LNCaP clone FGC (cell line): ENCODE data around the gene NFIX.

Experiments
- DNase-seq: peaks from one replicate; pipeline ENCODE4 v3.0.0-alpha.2; 2011; ENCODE audit warnings: low read depth
- H3K4me3 ChIP-seq: 2 replicates; pipeline ENCODE4 v1.5.1; 2011; ENCODE audit warnings: mild to moderate bottlenecking, low read depth, low read length, control low read depth
- CTCF ChIP-seq: IDR thresholded peaks from 2 replicates; pipeline ENCODE4 v1.5.1; 2012; ENCODE audit warnings: mild to moderate bottlenecking; ENCODE audit not compliant: control insufficient read depth, insufficient read depth; ENCODE audit errors: extremely low read depth

The NFIX gene

DNA sequence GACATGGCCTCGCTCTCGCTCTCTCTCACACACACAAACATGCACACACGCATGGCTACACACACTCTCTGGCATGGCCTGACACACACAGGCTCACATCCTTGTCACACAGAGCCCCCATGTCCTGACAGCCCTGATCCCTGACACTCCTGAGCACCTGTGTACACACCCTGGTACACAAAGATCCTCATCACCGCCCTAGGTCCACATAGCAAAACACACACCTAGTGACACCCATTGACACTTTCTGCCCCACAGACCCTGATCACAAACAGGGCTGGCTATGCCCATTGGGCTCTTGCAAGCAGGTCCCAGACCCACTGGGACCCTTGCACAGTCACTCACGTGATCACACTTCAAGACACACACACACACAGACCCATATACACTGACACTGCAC, 4.0 kb upstream of the NFIX start:
- no peak overlapping the region for H3K4me3 ChIP-seq
- TF ChIP-seq CTCF, result no peak
- DNase-seq, result peak; percentile 94

DNA sequence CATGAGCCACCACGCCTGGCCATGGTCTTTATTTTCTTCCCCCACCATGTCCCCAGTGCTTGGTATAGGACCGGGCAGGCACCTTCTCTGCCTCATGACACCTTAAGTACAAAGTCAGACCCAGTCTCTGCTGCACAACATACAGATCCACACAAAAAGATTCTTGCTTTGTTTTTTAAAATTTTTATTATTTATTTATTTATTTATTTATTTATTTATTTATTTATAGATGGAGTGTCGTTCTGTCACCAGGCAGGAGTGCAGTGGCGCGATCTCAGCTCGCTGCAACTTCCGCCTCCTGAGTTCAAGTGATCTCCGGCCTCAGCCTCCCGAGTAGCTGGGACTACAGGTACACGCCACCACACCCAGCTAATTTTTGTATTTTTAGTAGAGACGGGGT, 2.5 kb upstream of the NFIX start:
- no peak for TF ChIP-seq CTCF
- H3K4me3 ChIP-seq, result no peak overlapping the region
- DNase-seq, result no peak

GRCh38 chr19:12993562-12993961, 1.7 kb upstream of the NFIX start:
- TF ChIP-seq CTCF, result no peak
- H3K4me3 ChIP-seq, result no peak overlapping the region
- no peak for DNase-seq

DNA sequence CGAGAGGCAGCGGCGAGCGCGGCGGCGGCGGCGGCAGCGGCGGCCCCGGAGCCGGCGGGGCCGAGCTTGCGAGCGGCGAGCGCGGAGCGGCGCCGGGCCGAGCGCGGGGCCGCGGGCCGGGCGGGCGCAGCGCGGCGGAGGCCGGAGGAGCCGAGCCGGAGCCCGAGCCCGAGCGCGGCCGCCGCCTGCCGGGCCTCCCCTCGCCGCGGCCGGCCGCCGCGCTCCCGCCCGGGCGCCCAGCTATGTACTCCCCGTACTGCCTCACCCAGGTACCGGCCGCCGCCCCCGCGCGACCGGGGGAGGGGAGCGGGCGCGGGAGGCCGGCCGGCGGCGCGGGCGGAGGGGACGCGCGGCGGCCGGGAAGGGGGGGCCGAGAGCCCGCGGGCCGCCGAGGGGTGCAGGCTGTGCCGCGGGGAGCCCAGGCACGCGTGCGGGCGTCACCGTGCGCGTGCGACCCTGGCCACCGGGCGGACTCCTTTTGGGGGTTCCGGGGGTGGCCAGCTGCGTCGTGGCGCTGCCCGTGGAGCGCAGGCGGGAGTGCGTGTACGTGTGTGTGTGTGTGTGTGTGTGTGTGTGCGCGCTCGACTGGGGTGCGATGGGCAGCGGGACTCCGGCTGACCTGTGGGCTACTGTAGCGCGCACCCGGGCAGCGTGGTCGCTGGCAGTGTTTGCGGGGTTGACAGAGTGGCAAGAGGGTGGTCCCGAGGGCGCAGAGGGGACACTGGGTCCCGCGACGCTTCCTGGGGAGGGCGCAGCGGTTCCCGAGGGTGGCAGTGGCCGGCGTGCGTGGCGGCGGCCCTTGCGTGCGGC, 526 bp downstream of the NFIX start:
- H3K4me3 ChIP-seq, result peak overlapping the region; percentile 86
- peak; percentile 20; the same call in 1 of the 2 replicates for TF ChIP-seq CTCF
- no peak for DNase-seq

DNA sequence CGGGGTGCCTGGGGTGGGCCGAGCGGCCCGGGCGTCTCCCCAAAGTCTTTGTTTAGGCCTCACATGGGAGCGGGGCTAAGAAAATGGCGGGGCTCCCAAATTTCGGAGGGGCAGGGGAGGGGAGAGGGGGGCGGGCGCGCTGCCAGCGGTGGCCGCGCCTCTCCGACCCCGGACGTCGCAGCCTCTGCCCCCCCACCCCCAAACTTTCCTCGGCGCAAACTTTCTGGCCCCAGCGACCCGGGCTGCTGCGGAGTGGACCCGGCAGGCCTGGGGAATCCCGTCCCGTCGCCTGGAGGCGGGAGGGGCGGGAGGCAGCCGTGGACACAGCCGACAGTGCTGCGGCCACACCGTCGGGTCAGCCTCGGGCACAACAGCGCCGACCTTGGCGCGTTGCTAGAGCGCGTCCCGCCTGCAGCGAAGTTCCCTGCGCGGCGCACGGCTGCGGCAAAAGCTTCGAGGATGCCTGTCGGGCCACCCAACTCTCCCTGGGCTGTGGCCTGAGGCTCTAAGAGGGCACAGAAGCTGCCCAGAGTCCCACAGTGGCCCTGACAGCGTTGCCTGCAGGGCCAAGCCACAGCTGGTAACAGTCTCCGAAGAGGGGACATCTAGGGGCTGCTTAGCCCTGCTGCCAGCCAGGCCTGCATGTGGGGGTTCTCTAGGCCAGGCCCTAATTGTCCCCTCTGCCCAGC, 1.3 kb downstream of the NFIX start:
- H3K4me3 ChIP-seq, result peak overlapping the region; percentile 86
- DNase-seq, result no peak
- peak; percentile 44 for TF ChIP-seq CTCF

DNA sequence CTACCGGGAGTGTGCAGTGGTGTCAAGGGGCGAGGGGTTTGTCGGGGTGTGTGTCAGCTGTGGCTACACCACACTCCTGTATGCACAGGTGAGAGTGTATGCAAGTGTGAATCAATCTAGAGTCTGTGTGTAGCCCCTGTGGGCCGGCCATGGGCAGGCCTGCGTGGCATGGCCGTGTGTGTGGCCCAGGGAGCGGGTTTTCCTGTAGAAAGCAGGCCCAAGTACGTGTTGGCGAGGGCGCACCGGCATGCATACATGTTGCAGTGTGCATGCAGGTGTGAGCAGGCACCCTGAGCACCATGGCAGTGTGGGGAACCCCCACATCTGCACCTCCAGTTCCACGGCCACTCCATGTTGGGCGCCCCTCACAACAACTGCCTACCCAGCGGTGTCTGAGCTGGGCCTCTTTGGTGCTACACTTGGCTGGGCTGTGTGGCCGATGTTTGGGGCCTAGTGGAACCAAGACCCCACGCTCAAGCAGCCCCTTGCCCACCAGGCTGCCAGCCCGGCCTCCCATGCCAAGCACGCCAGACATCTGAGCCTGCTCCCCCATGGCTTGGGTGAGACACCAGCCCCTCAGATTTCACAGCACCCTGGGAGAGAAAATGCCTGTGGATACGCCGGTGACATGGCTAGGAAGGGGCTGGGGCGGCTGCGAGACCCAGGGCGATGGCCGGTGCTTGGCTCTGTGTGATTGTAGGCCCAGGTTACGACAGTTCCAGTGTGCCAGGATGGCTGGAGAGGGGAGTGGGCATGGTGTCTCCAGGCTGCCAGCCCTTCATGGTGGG, 2.1 kb downstream of the NFIX start:
- no peak for DNase-seq
- H3K4me3 ChIP-seq, result peak overlapping the region; percentile 86
- no peak for TF ChIP-seq CTCF
